ENCODE data around the gene B4GALT2.

DNA sequence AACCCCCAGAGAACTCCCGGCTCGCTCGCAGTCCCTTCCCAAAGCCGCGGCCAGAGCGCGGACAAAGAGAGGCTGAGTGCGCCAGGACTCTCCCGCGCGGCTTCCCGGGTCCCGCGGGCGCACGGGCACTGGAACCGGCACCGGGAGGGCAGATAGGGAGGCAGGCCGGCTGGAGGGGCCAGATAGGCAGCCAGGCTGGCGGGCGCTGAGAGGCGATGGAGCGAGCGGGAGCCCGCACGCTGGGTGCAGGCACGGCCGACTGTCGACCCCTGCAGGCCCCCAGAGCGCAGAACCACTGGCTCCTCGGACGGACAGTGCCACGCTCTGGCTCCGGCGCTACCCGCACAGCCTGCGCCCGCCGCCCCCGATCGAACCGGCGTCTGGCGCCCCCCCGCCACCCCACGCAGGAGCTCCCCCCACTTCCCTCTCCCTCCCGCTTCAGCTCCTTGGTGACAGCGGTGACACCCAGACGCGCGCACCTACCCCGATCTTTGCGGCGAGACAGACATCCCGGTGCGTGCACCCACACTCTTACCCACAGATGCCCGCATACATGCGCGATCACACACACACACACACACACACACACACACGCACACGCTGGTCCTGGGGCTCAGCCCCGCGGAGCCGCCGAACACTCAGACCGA is 51.7 kb downstream of the B4GALT2 start:
- TF ChIP-seq, protein P1, sequence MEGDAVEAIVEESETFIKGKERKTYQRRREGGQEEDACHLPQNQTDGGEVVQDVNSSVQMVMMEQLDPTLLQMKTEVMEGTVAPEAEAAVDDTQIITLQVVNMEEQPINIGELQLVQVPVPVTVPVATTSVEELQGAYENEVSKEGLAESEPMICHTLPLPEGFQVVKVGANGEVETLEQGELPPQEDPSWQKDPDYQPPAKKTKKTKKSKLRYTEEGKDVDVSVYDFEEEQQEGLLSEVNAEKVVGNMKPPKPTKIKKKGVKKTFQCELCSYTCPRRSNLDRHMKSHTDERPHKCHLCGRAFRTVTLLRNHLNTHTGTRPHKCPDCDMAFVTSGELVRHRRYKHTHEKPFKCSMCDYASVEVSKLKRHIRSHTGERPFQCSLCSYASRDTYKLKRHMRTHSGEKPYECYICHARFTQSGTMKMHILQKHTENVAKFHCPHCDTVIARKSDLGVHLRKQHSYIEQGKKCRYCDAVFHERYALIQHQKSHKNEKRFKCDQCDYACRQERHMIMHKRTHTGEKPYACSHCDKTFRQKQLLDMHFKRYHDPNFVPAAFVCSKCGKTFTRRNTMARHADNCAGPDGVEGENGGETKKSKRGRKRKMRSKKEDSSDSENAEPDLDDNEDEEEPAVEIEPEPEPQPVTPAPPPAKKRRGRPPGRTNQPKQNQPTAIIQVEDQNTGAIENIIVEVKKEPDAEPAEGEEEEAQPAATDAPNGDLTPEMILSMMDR (IDR thresholded peaks at IDR 0.05), result peak; percentile 44
- no peak for TF ChIP-seq EZH2 (IDR thresholded peaks at IDR 0.05)
- TF ChIP-seq EZH2phosphoT487 (IDR thresholded peaks at IDR 0.05), result no peak
